Neural crest cell (in vitro differentiated cells): ENCODE results near the gene EML5. TPM values are rescaled to one million over a fixed set of nuclear protein-coding genes. Genes with fewer than 3 reads are reported as not detected.

ENCODE experiments used
- DNase-seq: peaks from one replicate; pipeline ENCODE4 v3.0.0; 2021; ENCODE audit warnings: low read depth, mixed read lengths, low spot score
- H3K27ac Mint-ChIP-seq: one replicate; pipeline ENCODE4 v1.8.0; 2021; ENCODE audit warnings: mild to moderate bottlenecking, mixed read lengths; ENCODE audit not compliant: unreplicated experiment
- H3K27me3 Mint-ChIP-seq: 2 replicates; pipeline ENCODE4 v1.8.0; 2021; ENCODE audit warnings: low read depth, mild to moderate bottlenecking, mixed read lengths
- H3K36me3 Mint-ChIP-seq: 2 replicates; pipeline ENCODE4 v1.8.0; 2021; ENCODE audit warnings: low read depth, mild to moderate bottlenecking, mixed read lengths
- H3K4me1 Mint-ChIP-seq: 2 replicates; pipeline ENCODE4 v1.8.0; 2021; ENCODE audit warnings: mixed read lengths
- H3K4me3 Mint-ChIP-seq: one replicate; pipeline ENCODE4 v1.8.0; 2021; ENCODE audit warnings: mild to moderate bottlenecking, mixed read lengths
- H3K9me3 Mint-ChIP-seq: 2 replicates; pipeline ENCODE4 v1.8.0; 2021; ENCODE audit warnings: mixed read lengths
- total RNA-seq: library from RNA; stranded (reverse); gene quantifications from 2 replicates; pipeline ENCODE4 v1.2.1, GENCODE V29; 2021
- TF ChIP-seq, protein P1 (sequence below): fragments of 200-600 bp; sonication (generic); conservative IDR thresholded peaks from 2 replicates; pipeline ENCODE4 v1.5.0; 2021; ENCODE audit warnings: antibody characterized with exemption, mild to moderate bottlenecking

EML5 gene
- total RNA-seq, 1 donor from 2014 or later: 1.3 TPM

- H3K4me1 Mint-ChIP-seq: peaks cover 17% of the 10 kb centered on the region
- TF ChIP-seq, protein P1, sequence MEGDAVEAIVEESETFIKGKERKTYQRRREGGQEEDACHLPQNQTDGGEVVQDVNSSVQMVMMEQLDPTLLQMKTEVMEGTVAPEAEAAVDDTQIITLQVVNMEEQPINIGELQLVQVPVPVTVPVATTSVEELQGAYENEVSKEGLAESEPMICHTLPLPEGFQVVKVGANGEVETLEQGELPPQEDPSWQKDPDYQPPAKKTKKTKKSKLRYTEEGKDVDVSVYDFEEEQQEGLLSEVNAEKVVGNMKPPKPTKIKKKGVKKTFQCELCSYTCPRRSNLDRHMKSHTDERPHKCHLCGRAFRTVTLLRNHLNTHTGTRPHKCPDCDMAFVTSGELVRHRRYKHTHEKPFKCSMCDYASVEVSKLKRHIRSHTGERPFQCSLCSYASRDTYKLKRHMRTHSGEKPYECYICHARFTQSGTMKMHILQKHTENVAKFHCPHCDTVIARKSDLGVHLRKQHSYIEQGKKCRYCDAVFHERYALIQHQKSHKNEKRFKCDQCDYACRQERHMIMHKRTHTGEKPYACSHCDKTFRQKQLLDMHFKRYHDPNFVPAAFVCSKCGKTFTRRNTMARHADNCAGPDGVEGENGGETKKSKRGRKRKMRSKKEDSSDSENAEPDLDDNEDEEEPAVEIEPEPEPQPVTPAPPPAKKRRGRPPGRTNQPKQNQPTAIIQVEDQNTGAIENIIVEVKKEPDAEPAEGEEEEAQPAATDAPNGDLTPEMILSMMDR: no peak
- DNase-seq: no peak
- H3K4me3 Mint-ChIP-seq: no peak overlapping the region
- no peaks in the 10 kb centered on the region for H3K27me3 Mint-ChIP-seq
- H3K36me3 Mint-ChIP-seq: peaks cover 14% of the 10 kb centered on the region
- no peaks in the 10 kb centered on the region for H3K9me3 Mint-ChIP-seq
- no peak overlapping the region for H3K27ac Mint-ChIP-seq
Observed at GRCh38 chr14:88568196-88568595, 224.6 kb downstream of the EML5 start.

GRCh38 chr14:88565427-88565826 lies 227.3 kb downstream of the EML5 start:
- TF ChIP-seq, protein P1: no peak
- H3K36me3 Mint-ChIP-seq: peaks cover 8% of the 10 kb centered on the region
- H3K4me3 Mint-ChIP-seq: peak overlapping the region; percentile 54
- H3K27me3 Mint-ChIP-seq: no peaks in the 10 kb centered on the region
- H3K27ac Mint-ChIP-seq: no peak overlapping the region
- peaks cover 27% of the 10 kb centered on the region for H3K4me1 Mint-ChIP-seq
- DNase-seq: no peak
- H3K9me3 Mint-ChIP-seq: no peaks in the 10 kb centered on the region

- peak overlapping the region; percentile 91 for H3K4me3 Mint-ChIP-seq
- TF ChIP-seq, protein P1: no peak
- peak overlapping the region; percentile 92 for H3K27ac Mint-ChIP-seq
- no peak for DNase-seq
- peaks cover 27% of the 10 kb centered on the region for H3K4me1 Mint-ChIP-seq
- H3K9me3 Mint-ChIP-seq: no peaks in the 10 kb centered on the region
- no peaks in the 10 kb centered on the region for H3K27me3 Mint-ChIP-seq
- peaks cover 6% of the 10 kb centered on the region for H3K36me3 Mint-ChIP-seq
Observed at GRCh38 chr14:88563845-88564244, 228.9 kb downstream of the EML5 start.

GRCh38 chr14:88562831-88563686 lies 229.7 kb downstream of the EML5 start, which contains the start of gene ZC3H14:
Gene ZC3H14, plus strand, starts transcription at chr14:88563037. Its CDS starts 97 bp downstream, at chr14:88563134.
- DNase-seq: peak; percentile 83
- H3K27me3 Mint-ChIP-seq: no peaks in the 10 kb centered on the region
- H3K36me3 Mint-ChIP-seq: peaks cover 4% of the 10 kb centered on the region
- peaks cover 27% of the 10 kb centered on the region for H3K4me1 Mint-ChIP-seq
- TF ChIP-seq, protein P1: no peak
- H3K4me3 Mint-ChIP-seq: peak within 1 kb of the TSS; percentile 91
- peak within 1 kb of the TSS; percentile 99 for H3K27ac Mint-ChIP-seq
- no peaks in the 10 kb centered on the region for H3K9me3 Mint-ChIP-seq

DNA sequence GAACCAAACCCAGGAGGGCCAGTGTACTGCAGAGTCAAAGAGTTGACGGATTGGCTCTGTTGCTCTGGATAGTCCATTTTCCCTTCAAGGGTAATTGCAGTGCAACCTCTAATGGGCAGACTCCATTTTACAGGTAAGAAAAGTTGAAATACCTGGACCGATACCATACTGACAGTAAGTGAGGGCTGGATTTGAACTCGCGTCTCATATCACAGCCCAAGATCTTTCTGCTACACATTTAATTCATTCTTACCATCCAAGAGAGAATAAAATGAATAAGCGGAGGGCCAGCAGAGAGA lies 230.3 kb downstream of the EML5 start:
- TF ChIP-seq, protein P1: no peak
- H3K27me3 Mint-ChIP-seq: no peaks in the 10 kb centered on the region
- H3K4me3 Mint-ChIP-seq: peak overlapping the region; percentile 91
- no peak overlapping the region for H3K27ac Mint-ChIP-seq
- no peaks in the 10 kb centered on the region for H3K9me3 Mint-ChIP-seq
- H3K36me3 Mint-ChIP-seq: peaks cover 2% of the 10 kb centered on the region
- no peak for DNase-seq
- peaks cover 27% of the 10 kb centered on the region for H3K4me1 Mint-ChIP-seq

Other genes with a start within 250 kb of the EML5 start
- gene PTPN21, start 237.9 kb downstream of the EML5 start, total RNA-seq: 21.9 and 25.3 TPM in 2 replicates
- gene ZC3H14, start 229.9 kb downstream of the EML5 start, total RNA-seq: 92.7 and 104 TPM in 2 replicates
- gene TTC8, start 31.7 kb upstream of the EML5 start, total RNA-seq: 24.7 and 29.1 TPM in 2 replicates